ENCODE data around the gene DLK1.

Gene DLK1

DNA sequence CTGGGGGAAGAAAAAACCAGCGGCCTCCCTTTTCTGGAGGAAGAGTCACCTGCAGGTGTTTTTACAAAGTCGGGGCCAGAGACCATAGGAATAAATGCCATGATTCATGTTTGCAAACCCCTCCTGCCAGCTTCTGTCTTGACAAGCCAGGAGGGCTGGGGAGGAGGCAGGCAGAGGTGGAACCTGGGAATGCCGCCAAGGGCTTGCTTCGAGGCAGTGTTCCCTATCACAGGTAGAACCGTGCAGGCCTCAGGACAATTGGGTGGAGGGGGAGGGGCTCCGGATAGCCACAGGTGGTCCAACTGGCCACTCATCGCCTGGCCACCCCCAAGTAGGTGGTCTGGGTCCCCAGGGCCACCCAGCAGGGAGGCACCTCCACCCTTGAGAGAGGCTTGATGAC is 14.2 kb upstream of the DLK1 start:
- no peak overlapping the region for H3K4me3 ChIP-seq (ENCODE audit: low read depth, low read length)
- TF ChIP-seq, protein P1, sequence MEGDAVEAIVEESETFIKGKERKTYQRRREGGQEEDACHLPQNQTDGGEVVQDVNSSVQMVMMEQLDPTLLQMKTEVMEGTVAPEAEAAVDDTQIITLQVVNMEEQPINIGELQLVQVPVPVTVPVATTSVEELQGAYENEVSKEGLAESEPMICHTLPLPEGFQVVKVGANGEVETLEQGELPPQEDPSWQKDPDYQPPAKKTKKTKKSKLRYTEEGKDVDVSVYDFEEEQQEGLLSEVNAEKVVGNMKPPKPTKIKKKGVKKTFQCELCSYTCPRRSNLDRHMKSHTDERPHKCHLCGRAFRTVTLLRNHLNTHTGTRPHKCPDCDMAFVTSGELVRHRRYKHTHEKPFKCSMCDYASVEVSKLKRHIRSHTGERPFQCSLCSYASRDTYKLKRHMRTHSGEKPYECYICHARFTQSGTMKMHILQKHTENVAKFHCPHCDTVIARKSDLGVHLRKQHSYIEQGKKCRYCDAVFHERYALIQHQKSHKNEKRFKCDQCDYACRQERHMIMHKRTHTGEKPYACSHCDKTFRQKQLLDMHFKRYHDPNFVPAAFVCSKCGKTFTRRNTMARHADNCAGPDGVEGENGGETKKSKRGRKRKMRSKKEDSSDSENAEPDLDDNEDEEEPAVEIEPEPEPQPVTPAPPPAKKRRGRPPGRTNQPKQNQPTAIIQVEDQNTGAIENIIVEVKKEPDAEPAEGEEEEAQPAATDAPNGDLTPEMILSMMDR (IDR thresholded peaks at IDR 0.05; ENCODE audit: control insufficient read depth, extremely low read depth, insufficient read depth) = no peak
- DNase-seq (ENCODE audit: low read depth) = peak; percentile 7

DNA sequence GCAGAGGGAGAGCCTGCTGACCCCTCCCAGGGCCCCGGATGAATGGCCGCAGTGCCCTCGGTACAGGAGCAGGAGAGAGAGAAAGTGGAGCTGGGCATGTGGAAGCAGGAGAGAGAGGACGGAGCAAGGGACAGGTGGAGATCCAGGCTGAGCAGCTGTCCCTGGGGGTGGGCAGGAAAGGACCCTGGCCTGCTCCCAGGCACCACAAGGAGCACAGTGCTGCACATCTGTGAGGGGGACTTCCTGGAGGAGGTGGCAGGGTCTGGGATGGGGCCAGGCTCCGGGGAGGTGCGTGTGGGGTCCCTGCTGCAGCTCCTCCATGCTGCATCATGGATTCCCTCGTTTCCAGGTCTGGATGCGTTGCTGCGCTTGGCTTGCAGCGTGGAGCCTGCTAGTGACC is 13.0 kb upstream of the DLK1 start:
- DNase-seq (ENCODE audit: low read depth) = no peak
- TF ChIP-seq, protein P1 (IDR thresholded peaks at IDR 0.05; ENCODE audit: control insufficient read depth, extremely low read depth, insufficient read depth) = no peak

DNA sequence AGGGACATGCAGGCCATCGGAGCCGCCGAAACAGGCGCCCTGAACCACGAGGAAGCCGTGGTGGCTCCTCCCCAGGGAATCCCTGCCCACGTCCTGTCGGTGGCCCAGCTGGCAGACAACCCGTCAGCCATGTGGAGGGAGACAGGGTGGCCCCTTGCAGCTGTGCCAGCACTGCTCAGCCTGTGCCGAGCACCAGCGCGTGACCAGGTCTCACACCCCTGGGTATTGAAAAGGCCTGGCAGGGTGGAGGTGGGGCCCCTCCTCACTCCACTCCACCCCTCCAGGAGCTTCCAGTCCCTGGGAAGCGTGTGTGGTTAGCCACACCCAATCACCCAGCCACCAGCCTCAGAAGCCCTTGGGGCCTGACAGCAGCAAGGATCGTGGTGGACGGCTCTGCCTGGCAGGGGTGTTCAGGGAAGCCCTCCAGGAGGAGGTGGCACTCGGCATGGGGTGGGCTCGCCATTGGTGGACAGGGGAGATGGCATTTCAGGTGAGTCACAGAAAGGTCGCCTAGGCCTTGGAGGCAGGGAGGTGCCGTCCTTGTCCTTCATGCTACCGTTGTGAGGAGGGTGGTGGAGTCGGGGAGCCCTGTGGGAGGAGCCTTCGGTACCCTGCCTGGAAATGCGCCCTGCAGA is 12.3 kb upstream of the DLK1 start:
- no peak overlapping the region for H3K4me3 ChIP-seq (ENCODE audit: low read depth, low read length)
- no peak for DNase-seq (ENCODE audit: low read depth)
- TF ChIP-seq, protein P1 (IDR thresholded peaks at IDR 0.05; ENCODE audit: control insufficient read depth, extremely low read depth, insufficient read depth) = no peak

More for the DNA sequence above, 13.0 kb upstream of the DLK1 start:
- no peak overlapping the region for H3K4me3 ChIP-seq (ENCODE audit: low read depth, low read length)

DNA sequence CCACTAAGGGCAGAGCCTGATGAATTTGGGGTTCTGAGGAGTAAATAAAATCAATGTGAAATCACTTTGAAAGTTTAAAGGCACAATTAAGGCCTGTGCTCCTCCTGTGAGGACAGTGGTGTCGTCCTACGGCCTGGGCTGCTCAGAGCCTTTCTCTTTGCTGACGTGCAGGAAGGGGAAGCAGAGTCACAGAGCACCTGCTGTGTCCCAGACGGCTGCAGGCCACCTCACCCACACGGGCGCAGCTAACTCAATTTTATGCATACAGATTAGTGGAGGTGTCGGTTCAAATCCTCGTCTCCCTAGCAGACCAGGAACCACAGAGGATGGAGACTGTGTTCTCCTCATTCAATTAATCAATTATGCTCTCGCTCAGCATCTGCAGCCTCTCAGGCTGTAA is 11.4 kb upstream of the DLK1 start:
- H3K4me3 ChIP-seq (ENCODE audit: low read depth, low read length) = no peak overlapping the region
- DNase-seq (ENCODE audit: low read depth) = no peak
- TF ChIP-seq, protein P1 (IDR thresholded peaks at IDR 0.05; ENCODE audit: control insufficient read depth, extremely low read depth, insufficient read depth) = no peak

DNA sequence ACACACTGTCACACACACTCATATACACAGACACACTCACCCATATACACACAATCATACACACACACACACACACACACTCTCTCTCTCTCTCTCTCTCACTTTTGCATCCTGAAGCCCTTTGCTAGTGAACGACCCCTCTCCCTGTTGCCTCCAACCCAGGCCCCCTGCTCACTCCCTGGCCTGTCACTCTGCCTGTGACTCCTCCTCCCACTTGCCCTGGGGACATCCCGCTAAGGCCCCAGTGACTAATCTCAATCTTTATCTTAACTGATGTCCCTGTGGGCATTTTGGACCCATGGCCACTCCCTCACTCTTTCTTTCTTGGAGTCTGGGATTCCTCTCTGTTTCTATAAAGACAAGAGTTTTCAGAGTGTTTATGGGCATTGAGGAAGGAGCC is 10.9 kb upstream of the DLK1 start:
- TF ChIP-seq, protein P1 (IDR thresholded peaks at IDR 0.05; ENCODE audit: control insufficient read depth, extremely low read depth, insufficient read depth) = no peak
- DNase-seq (ENCODE audit: low read depth) = no peak
- no peak overlapping the region for H3K4me3 ChIP-seq (ENCODE audit: low read depth, low read length)

DNA sequence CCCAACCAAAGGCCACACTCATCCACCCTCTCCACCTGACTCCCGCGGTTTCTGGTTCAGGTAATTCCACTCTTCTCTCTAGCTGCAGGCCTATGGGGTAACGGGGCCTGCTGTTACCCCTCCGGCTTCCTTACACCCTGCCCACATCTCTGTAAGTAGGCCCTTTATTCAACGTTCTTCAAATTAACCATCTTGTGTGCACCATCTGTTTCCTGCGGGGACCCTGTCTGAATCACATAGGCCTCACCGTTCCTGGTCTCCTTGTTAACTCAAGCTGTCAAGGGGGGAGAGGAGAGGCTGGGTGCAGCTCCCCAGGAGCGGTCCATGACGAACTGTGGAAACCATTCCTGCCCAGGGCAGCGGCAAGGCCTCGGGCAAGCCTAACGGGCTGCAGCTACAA is 9.3 kb upstream of the DLK1 start:
- H3K4me3 ChIP-seq (ENCODE audit: low read depth, low read length) = no peak overlapping the region
- TF ChIP-seq, protein P1 (IDR thresholded peaks at IDR 0.05; ENCODE audit: control insufficient read depth, extremely low read depth, insufficient read depth) = no peak
- no peak for DNase-seq (ENCODE audit: low read depth)

DNA sequence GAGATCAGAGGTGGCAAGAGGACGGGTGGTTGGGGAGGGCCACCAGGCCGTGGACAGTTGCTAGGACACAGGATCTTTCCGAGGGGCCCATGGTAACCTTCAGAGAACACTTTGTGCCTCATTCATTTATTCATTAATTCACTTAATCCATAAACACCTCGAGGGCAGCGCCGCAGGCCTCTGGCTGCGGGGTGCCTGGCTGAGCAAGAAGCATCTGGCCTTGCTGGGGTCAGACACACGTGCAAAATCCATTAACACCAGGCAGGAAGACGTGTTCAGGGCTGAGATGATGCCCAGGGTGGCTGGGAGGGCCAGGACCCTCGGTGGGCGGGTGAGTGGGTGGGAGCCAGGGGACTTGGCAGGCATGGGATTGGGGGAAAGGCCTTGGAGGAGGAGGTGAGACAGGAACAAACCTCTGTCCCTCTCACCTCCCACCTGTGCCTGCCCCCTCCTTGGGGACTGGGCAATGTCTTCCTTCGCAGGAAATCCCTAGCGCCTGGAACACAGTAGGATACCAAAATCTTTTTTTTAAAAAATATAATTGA is 6.6 kb upstream of the DLK1 start:
- no peak for DNase-seq (ENCODE audit: low read depth)
- TF ChIP-seq, protein P1 (IDR thresholded peaks at IDR 0.05; ENCODE audit: control insufficient read depth, extremely low read depth, insufficient read depth) = no peak
- H3K4me3 ChIP-seq (ENCODE audit: low read depth, low read length) = no peak overlapping the region

All from LNCaP clone FGC (cell line).